ENCODE measurements around the gene TAF15. TPM values are rescaled to one million over a fixed set of nuclear protein-coding genes. Genes with fewer than 3 reads are reported as not detected.

Gene TAF15
- total and polyA plus RNA-seq, 2 donors from 2014 or later = 66.3 to 149 TPM

GRCh38 chr17:35786941-35787432 is 22.3 kb upstream of the TAF15 start:
- H3K4me1 ChIP-seq (ENCODE audit: control insufficient read depth in 2 of 3, insufficient read depth in 2 of 3, low read depth in 1 of 3, low read length in 3 of 3) = peaks cover 3 to 8% (median 5%) of the 10 kb centered on the region in 3 donors
- FAIRE-seq (no peak), DNase-seq (peak in 1 of 5 donors; percentile 23)
- no peaks in the 10 kb centered on the region for H3K27me3 ChIP-seq (ENCODE audit: control insufficient read depth, insufficient read depth, low read length)
- intact Hi-C loops (cut with DNase I) = no loop called here
- H3K9ac ChIP-seq (ENCODE audit: low read length in 3 of 3) = no peak overlapping the region
- no peaks in the 10 kb centered on the region for H3K36me3 ChIP-seq (ENCODE audit: control insufficient read depth in 2 of 3, insufficient read depth in 3 of 3, low read length in 3 of 3)
- TF ChIP-seq CTCF (IDR thresholded peaks at IDR 0.05; ENCODE audit: borderline replicate concordance, extremely low read depth, insufficient read depth) = no peak
- no peak overlapping the region for H3K4me3 ChIP-seq (ENCODE audit: low read length in 3 of 3)
- no peak overlapping the region for H3K27ac ChIP-seq (ENCODE audit: low read depth in 2 of 2, low read length in 2 of 2)
- no peaks in the 10 kb centered on the region for H3K9me3 ChIP-seq (ENCODE audit: control insufficient read depth in 2 of 3, insufficient read depth in 1 of 3, low read length in 3 of 3)

- intact Hi-C loops (cut with DNase I) = no loop called here
- DNase-seq (peak in 3 of 5 donors; percentile 41 to 56 (median 48)), FAIRE-seq (no peak)
- no peak overlapping the region for H3K27ac ChIP-seq (ENCODE audit: low read depth in 2 of 2, low read length in 2 of 2)
- H3K36me3 ChIP-seq (ENCODE audit: control insufficient read depth in 2 of 3, insufficient read depth in 3 of 3, low read length in 3 of 3) = no peaks in the 10 kb centered on the region
- peaks cover under 1 to 4% (median 3%) of the 10 kb centered on the region in 3 donors for H3K4me1 ChIP-seq (ENCODE audit: control insufficient read depth in 2 of 3, insufficient read depth in 2 of 3, low read depth in 1 of 3, low read length in 3 of 3)
- TF ChIP-seq CTCF (IDR thresholded peaks at IDR 0.05; ENCODE audit: borderline replicate concordance, extremely low read depth, insufficient read depth) = no peak
- H3K9me3 ChIP-seq (ENCODE audit: control insufficient read depth in 2 of 3, insufficient read depth in 1 of 3, low read length in 3 of 3) = no peaks in the 10 kb centered on the region
- H3K9ac ChIP-seq (ENCODE audit: low read length in 3 of 3) = no peak overlapping the region
- H3K27me3 ChIP-seq (ENCODE audit: control insufficient read depth, insufficient read depth, low read length) = peaks cover 6% of the 10 kb centered on the region
- no peak overlapping the region for H3K4me3 ChIP-seq (ENCODE audit: low read length in 3 of 3)
Measured at GRCh38 chr17:35788477-35789368, 20.6 kb upstream of the TAF15 start.

- TF ChIP-seq CTCF (IDR thresholded peaks at IDR 0.05; ENCODE audit: borderline replicate concordance, extremely low read depth, insufficient read depth) = no peak
- H3K27ac ChIP-seq (ENCODE audit: low read depth in 2 of 2, low read length in 2 of 2) = no peak overlapping the region
- no peak overlapping the region for H3K9ac ChIP-seq (ENCODE audit: low read length in 3 of 3)
- DNase-seq = peak in 1 of 5 donors; percentile 7
- peaks cover 14% of the 10 kb centered on the region for H3K27me3 ChIP-seq (ENCODE audit: control insufficient read depth, insufficient read depth, low read length)
- intact Hi-C loops (cut with DNase I) = no loop called here
- no peaks in the 10 kb centered on the region for H3K36me3 ChIP-seq (ENCODE audit: control insufficient read depth in 2 of 3, insufficient read depth in 3 of 3, low read length in 3 of 3)
- no peak for FAIRE-seq
- no peak overlapping the region for H3K4me3 ChIP-seq (ENCODE audit: low read length in 3 of 3)
- peaks cover 0 to 7% (median 3%) of the 10 kb centered on the region in 3 donors for H3K4me1 ChIP-seq (ENCODE audit: control insufficient read depth in 2 of 3, insufficient read depth in 2 of 3, low read depth in 1 of 3, low read length in 3 of 3)
- H3K9me3 ChIP-seq (ENCODE audit: control insufficient read depth in 2 of 3, insufficient read depth in 1 of 3, low read length in 3 of 3) = no peaks in the 10 kb centered on the region
Measured at GRCh38 chr17:35790841-35791240, 18.4 kb upstream of the TAF15 start.

All from kidney (tissue), 14 donors.